ENCODE data around the gene ANKRD22.

ANKRD22 gene

GRCh38 chr10:88792661-88793060 is 59.0 kb downstream of the ANKRD22 start:
- DNase-seq, result no peak

- no peak for DNase-seq
Measured at GRCh38 chr10:88791924-88792323, 59.7 kb downstream of the ANKRD22 start.

- no peak for DNase-seq
Measured at GRCh38 chr10:88788924-88789323, 62.7 kb downstream of the ANKRD22 start.

- no peak for DNase-seq
Measured at GRCh38 chr10:88787463-88787862, 64.2 kb downstream of the ANKRD22 start.

- no peak for DNase-seq
Measured at GRCh38 chr10:88786032-88786770, 65.4 kb downstream of the ANKRD22 start.

GRCh38 chr10:88783724-88784123 is 67.9 kb downstream of the ANKRD22 start:
- DNase-seq, result no peak

GRCh38 chr10:88782222-88782621 is 69.4 kb downstream of the ANKRD22 start:
- no peak for DNase-seq

- DNase-seq, result no peak
Measured at GRCh38 chr10:88781206-88781605, 70.4 kb downstream of the ANKRD22 start.

Data from NCI-H1436 treated with DMSO at 0.1 percent for 48 hours (cell line).